ENCODE measurements around the gene CLCA2.

The CLCA2 gene

DNA sequence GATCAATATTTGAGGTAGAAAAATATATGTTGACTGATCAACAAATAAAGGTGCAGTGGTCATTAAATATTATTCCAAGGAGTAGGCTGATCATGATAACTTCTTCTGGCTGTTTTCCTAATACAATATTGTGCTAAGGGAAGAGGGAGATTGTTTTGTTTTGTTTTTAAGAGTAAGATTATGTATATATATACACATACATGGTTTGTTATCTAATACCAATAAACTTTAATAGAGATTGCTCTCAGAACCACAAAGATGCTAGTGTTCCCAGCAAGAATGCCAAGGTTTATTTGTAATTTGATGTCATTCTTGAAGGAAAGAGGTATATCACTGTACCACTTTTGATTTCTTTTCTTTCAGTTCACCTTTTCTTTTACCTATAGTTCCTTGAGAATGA, 10.1 kb downstream of the CLCA2 start:
- DNase-seq, result no peak

DNA sequence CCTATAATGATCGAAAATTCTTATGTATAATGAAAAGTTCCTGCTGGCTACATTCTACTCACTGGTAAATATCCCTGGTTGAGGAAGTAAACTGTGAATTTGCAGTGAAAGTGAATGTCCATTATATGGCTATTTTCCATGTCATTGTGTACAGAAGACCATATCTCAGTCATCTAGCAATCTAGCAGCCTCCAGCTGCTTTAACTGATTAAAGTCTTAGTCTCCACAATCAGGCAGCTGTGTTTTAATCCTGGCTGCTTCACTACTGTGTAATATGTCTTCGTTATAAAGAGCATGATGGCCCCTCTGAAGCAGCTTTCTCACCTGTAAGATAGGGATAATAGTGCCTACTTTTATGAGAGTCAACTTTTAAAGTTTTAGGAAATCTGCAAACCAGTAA, 11.4 kb downstream of the CLCA2 start:
- DNase-seq, result no peak

DNA sequence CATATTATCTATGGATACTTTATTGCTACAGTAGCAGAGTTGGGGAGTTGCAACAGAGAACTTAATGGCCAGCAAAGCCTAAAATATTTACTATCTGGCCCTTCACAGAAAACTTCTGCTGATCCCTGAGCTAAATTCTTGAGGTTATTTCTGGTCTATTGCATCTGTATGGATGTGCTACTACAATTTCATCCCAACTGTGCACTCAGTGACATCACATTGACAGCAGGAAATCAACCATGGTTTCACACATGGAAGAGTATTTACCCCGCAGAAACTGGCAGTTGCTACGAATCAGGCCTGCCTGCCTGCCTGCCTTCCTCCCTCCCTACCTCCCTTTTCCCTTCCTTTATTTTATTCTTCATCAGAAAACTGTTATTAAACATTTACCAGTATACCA, 12.1 kb downstream of the CLCA2 start:
- DNase-seq, result no peak

DNA sequence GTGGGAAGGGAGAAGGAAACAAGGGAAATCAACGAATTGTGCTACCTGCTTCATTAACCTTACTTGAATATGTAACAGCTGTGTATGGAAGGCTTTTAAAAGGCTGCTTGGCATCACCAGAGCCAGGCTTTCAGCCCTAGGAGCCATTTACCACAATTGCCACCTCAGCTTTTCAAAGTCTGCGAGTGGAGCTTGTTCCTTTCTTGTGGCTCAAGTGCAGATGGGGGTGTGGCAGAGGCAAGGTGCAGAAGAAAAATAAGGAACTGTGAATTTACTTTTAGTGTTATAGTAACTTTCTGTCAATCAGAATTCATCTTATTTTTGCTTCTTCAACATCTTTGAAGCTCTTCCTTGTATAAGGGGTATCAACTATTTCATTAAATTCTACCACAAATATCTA, 17.6 kb downstream of the CLCA2 start:
- peak; percentile 36 for DNase-seq

DNA sequence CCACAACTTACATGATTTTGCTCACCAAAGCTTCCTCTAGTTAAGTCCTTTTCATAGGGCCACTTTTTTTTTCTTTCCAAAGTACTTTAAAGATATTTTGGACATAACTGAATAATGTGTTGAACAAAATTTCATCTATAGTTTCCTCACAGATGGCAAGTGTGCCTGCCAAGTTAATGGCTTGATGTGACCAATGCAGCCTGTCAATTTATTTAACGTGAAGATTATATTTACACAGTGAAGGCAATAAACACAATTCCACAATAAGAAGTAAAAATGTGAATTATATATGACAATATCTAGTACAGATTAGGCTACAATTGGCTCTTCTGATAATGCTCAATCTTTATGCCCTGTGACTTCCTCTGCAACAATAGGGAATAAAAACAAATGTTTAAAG, 18.0 kb downstream of the CLCA2 start:
- no peak for DNase-seq

DNA sequence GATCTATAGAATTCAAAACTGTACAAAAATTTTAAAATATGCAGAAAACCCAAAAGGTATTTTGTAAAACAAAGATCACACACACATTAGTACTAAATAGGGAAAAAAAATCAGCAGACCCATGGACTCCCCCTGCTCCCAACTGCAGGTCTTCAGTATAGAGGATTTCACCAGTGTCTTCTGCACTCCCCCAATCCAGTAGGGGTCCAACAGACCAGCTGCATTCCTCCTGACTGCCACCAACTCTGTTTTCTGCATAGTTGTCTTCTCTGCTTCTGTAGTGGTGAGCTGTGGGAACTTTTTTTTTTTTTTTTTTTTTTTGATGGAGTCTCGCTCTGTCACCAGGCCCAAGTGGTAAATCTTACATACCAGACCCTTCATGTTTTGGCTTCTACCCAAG, 21.9 kb downstream of the CLCA2 start:
- DNase-seq, result no peak

DNA sequence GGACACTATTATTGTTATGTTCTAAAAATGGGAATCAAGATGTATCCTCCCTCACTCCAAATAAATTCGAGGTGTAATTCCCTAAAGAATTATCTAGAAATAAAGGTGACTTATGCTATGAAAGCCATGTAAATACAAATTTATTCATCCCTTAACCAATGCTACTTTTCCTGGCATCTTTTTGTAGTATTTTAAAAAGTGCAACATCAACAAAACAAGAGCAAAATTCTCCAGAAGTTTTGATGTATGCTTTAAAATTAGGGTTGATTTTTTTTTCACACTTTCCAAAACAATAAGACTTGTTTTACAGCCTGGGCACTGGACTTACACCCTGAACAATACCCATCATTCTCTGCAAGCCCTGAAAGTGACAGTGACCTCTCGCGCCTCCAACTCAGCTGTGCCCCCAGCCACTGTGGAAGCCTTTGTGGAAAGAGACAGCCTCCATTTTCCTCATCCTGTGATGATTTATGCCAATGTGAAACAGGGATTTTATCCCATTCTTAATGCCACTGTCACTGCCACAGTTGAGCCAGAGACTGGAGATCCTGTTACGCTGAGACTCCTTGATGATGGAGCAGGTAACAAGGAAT, 23.3 kb downstream of the CLCA2 start:
- DNase-seq, result no peak

DNA sequence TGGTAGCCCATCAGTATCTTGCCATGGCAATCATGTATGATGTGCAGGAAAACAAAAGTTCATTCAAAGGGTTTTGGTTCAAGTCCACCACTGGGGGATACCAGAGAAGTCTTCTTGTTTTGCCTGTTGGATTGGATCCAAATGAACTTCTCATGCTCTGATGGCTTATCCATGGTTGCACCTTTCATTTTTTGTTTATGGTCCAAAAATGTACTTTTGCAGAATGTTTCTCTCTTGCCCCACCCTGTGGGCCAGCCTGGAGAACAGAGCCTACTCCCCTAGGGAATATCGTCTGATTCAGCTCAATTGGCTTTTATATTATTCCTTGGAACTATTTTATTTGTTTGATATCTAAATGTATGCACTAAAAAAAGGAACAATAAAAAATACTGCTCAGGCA, 24.7 kb downstream of the CLCA2 start:
- DNase-seq, result no peak

DNA sequence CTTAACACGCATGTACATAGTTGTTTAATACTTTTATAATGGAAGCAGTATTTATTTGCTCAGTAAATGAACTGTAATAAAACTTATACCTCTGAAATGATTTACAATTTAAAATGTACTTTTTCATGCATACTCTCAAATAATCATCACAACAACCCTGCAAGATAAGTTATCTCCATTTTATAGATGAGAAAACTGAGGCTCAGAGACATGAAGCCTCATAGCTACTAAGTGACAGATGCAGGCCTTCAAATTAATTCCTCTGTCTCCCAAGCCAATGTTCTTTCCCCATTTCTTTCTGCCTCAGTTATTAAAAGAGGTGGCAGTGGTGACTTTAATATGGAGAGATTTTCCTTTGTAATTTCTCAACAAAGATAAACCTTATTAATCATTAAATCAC, 25.1 kb downstream of the CLCA2 start:
- DNase-seq, result no peak

DNA sequence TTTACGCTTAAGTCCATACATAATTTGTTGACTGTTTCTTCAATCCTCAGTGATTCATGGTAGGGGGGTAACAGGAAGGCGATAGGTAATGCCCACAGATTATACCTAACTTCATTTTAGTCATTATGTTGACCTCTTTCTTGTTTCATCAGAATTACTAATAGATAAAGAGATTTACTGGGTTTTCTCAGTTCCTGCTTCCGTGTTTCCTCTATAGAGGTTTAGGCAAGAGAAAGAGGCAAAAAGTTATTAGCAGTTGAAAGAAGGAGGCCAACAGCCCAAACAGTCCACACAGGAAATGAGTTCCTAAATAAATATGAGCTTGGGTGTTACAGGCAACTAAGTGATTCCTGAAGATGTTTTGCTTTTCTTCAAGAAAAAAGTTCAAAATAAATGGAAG, 26.9 kb downstream of the CLCA2 start:
- no peak for DNase-seq

DNA sequence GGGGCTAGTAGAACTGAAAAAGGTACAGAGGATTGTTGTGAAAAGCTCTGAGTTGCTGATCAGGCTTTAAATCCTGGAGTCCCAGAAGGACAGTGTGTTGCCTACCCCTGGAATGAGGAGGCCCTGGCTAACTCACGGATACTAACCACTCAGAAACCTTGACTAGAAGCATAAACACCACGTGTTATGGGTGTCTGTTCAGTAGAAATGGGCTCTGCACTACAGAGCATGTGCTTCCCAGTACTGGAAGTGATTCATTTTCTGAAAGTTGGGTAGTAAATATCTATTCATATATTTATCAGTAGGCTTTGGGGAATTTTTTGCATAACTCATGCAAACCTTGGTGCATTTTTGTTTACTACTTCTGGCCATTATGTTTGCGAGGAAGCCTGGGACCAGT, 29.7 kb downstream of the CLCA2 start:
- no peak for DNase-seq

DNA sequence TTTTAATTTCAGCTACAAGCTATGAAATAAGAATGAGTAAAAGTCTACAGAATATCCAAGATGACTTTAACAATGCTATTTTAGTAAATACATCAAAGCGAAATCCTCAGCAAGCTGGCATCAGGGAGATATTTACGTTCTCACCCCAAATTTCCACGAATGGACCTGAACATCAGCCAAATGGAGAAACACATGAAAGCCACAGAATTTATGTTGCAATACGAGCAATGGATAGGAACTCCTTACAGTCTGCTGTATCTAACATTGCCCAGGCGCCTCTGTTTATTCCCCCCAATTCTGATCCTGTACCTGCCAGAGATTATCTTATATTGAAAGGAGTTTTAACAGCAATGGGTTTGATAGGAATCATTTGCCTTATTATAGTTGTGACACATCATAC, 31.1 kb downstream of the CLCA2 start:
- DNase-seq, result no peak

DNA sequence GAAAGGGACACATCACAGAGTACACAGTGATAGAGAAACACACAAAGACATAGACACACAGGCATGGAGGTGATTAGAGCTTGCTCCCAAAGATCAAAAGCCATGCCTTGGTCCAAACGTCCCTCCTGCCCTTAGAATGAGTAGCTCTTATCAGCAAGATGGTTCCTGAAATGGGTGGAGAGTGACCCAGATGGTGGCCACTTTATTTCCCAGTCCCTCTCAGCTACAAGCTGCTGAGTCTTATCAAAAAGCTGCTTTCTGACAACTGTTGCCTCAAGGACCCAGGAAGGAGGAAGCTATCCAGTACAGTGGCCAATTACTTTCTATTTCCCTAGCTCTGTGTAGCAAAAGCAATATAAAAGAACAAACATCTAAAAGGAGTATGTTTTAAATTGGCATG, 37.0 kb downstream of the CLCA2 start:
- no peak for DNase-seq

DNA sequence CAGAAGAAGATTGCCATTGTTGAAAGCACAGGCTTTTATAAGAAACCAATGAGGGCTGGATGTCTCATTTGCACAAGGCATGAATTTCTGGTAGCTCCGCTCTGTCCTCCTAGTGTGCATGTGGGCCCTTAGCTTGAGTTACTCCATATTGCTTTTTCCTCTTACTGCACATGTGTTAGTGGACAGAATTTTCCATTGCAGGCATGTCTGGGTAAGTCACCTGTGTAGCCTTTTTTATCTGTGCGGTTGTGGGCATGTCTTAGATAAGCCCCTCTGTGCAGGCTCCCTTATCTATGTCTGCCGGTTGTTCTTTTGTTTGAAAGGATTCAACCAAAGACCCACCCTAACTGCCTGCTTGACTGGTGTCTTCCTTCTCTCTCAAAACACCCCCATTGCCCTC, 37.5 kb downstream of the CLCA2 start:
- DNase-seq, result no peak

DNA sequence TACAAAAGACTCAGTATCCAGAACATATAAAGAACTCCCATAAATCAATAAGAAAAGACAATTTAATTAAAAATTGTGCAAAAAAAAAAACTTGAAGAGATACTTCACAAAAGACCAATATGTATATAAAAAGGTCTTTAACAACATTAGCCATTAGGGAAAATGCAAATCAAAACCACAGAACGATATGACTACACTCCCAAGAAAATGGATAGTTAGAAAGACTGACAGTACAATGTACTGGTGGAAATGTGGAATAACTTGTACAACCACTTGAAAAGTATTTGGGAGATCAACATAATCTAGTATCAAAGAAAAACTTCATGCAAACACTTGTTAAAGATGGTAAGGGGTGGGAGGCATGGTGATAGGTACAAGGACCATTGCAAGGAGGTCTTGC, 40.8 kb downstream of the CLCA2 start:
- DNase-seq, result no peak

DNA sequence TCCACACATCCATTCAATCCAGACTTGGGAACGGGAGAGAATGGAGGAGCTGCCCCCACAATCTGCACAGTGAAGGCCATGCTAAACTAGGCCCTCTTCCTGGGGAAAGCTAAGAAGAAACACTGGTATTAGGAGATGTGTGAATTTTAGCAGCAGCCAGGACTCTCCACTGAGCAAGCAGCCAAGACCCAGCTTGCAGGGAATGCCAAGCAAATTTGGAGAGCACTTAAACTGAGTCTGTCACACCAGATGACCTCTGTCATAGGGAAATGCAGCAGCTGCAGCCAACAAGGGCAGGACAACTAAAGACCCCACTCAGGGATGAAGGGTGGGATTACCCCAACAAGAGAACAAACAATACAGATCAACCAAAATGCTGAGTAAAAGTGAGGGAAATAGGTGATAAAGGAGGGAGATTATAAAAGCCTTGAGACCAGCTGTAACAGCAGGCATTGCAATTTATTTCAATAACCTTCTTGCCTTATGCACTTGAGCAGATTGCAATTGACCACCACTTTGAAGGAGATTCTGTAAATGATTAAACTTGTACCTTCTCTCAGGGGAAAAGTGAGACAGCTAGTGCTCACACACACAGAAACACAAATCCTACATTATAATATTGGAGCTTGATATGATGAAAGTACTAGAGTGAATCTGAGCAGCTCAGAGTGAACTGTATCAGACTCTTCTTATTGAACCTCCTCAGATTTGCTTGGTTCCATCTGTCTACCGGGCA, 42.3 kb downstream of the CLCA2 start:
- DNase-seq, result no peak

DNA sequence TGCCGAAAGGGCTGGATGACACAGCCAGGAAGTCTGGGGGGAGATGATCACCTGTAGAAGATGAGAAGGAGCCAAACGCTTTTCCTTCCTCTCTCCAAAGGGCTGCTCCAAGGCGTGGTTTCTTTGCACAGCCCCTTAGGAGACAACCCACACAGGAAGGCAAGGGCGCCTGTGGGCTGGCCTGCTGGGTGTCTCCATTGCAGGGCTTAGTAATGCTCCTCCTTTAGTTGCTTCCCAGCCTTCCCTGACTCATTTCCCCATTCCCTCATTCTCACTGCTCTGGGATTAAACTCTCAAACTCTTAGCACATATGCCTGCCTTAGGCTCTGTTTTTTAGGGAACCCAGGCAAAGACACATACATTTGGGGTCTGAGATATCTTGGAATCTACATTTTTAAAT, 43.0 kb downstream of the CLCA2 start:
- no peak for DNase-seq

DNA sequence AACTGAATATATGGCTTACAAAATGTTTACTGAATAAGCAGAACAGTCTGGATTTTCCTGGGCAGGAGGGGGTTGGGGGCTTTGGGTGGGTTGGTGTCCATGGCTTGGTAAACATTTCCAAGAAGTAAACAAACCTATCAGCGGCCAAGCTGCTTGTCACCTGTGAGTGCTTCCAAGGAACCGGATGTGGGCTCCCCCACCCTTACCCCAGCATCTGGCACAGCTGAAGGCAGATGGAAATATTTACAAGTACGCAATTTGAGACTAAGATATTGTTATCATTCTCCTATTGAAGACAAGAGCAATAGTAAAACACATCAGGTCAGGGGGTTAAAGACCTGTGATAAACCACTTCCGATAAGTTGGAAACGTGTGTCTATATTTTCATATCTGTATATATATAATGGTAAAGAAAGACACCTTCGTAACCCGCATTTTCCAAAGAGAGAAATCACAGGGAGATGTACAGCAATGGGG, 44.6 kb downstream of the CLCA2 start, which contains the start of gene CLCA1:
TSS of gene CLCA1 (plus strand) at position 427 of the 477 bp plus-strand sequence. CDS start at position 472, 45 bp downstream.
- no peak for DNase-seq

DNA sequence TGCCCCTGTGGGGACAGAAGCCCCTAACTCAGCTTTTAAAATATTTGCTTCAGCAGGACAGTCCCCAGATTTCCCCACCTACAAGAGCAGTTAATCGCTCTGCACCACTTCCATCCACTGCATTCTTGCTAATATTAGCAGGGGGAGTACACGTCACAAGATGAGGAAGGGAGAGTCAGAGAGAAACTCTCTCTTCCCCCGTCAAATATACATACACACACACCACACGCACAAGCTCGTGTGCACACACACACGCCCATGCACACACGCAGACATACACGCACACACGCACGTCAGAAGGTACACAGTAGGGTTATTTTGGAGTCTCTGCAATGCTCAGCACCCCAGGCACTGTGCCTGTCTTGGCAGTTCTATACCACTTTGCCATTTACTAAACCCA, 46.9 kb downstream of the CLCA2 start:
- no peak for DNase-seq

DNA sequence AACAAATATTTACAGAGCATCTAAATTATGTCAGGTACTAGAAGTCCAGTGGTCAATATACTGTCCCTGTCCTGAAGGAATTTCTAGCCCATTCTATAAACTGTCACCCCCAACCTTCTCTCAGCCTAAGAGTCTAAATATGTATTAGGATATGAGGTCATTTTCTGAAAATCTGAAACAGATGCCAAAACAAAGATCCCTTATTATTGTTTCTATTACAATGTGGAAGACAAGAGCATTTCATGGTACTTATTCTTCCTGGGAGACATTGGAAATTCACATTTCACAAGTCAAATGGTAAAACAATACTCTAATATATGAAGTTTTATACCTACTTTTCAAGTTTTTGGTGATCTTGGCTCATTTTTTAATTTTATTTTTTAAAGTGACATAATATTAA, 47.3 kb downstream of the CLCA2 start:
- no peak for DNase-seq

DNA sequence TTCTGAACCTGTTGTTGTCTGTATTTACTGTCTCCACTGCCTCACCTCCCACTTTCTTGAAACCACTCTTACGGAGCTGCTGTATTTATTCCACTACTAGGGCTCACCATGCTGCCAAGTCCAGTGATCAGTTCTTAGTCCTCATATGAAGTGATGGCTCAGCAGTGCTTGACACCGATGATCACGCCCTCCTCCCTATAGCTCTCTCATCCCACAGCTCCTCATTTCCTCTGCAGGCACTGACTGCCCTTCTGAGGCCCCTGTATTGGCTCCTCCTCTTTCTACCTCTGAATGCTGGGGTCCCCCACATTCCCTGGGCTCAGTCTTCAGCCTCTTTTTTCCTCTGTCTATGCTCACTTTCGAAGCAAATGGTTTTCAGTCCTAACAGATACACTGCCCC, 48.2 kb downstream of the CLCA2 start:
- no peak for DNase-seq

DNA sequence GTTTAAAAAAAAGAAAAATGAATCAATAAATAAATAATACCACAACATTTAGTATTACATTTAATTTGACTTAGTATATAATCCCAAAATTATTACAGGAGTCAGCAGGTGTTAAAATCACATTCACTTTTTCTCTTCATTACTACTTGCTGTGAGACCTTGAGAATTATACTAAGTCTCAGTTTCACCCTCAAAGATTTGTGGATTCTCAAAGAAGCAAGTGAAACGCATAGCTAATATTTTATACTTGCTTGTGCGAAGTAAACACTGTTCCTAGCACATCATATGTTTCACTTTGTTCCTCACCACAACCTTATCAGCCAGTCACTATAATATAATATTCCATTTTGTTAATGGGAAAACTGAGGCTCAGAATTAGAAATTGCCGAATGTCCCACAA, 48.8 kb downstream of the CLCA2 start:
- DNase-seq, result no peak

DNA sequence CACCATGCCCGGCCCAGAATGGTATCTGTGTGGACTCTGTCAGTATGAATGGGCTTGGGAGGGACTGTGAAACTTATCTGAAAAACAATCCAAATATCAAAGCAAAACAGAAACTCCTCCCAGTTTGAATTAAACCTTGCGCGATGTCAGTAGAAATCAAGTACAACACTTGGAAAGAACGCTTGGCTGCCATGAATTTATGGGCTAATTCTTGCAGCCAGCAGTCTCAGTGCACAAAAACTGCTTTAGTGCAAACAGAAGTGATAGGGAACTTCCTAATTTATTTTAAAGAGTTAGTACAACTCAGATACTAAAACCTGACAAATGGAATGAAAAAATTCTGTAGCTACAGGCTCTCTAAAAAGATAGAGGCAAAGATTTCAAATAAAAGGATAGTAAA, 53.3 kb downstream of the CLCA2 start:
- no peak for DNase-seq

DNA sequence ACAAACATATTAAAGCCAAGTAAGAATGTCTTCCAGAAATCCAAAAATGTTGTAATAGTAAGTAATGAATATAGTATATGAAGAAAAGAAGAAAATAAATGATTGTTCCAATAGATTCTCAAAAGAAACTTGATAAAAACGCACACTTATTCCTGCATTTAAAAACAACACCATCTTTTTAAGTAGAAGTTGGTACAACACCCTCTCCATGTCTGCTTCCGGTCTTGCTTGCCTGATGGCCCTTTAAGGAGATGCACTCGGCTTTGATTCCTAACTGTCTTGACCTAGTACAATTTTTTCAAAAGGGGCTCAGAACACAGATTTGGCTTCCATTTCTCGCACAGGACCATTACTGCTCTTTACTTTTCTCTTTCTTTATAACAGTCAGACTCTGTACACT, 53.7 kb downstream of the CLCA2 start:
- DNase-seq, result no peak

Measured in GDM1 (cell line).